Heart right ventricle (tissue), 16 donors: ENCODE data around the gene NCAPH2. TPM values are rescaled to one million over a fixed set of nuclear protein-coding genes. Genes with fewer than 3 reads are reported as not detected.

Experiments
- ATAC-seq, 8 donors: fragments of 200-7000 bp; cut with Tn5 transposase; one replicate each; pipeline ENCODE4 v1.9.1; 2020; ENCODE audit warnings: mild to moderate bottlenecking in 8 of 8, moderate library complexity in 8 of 8, moderate number of reproducible peaks in 1 of 8
- DNase-seq, 2 donors: peaks; one replicate each; pipeline ENCODE4 v3.0.0-alpha.2; 2020
- H3K27ac ChIP-seq, 10 donors: fragments of 200-600 bp; sonication (generic) in 2 of 10; one replicate each; pipeline versions ENCODE4 v1.5.0 to v1.8.0; 2020 to 2022; ENCODE audit warnings: mild to moderate bottlenecking in 3 of 10
- H3K27me3 ChIP-seq, 7 donors: fragments of 200-600 bp; one replicate each; pipeline ENCODE4 v1.8.0; 2021 to 2022; ENCODE audit warnings: mild to moderate bottlenecking in 2 of 7
- H3K36me3 ChIP-seq, 9 donors: fragments of 200-600 bp; sonication (generic) in 1 of 9; one replicate each; pipeline versions ENCODE4 v1.5.0 to v1.8.0; 2020 to 2022; ENCODE audit warnings: mild to moderate bottlenecking in 2 of 9
- H3K4me1 ChIP-seq, 9 donors: fragments of 200-600 bp; sonication (generic) in 1 of 9; one replicate each; pipeline versions ENCODE4 v1.5.0 to v1.8.0; 2020 to 2022; ENCODE audit warnings: mild to moderate bottlenecking in 4 of 9
- H3K4me3 ChIP-seq, 10 donors: fragments of 200-600 bp; sonication (generic) in 2 of 10; one replicate each; pipeline versions ENCODE4 v1.5.0 to v1.8.0; 2020 to 2022; ENCODE audit warnings: mild to moderate bottlenecking in 7 of 10, moderate library complexity in 2 of 10
- H3K9me3 ChIP-seq, 11 donors: fragments of 200-600 bp in 10 of 11; sonication (generic) in 2 of 11; one replicate each; pipeline versions ENCODE4 v1.5.0 to v1.8.0; 2013 to 2022; ENCODE audit warnings: mild to moderate bottlenecking in 2 of 11, control low read depth in 1 of 11, moderate library complexity in 1 of 11
- CTCF ChIP-seq, 9 donors: fragments of 200-600 bp; sonication (generic) in 2 of 9; IDR thresholded peaks; one replicate each; pipeline versions ENCODE4 v1.5.0 to v1.8.0; 2021 to 2022; ENCODE audit warnings: antibody characterized with exemption in 9 of 9, mild to moderate bottlenecking in 5 of 9, moderate library complexity in 1 of 9
- WGBS, 2 donors: extraction: QIAGEN DNeasy Blood & Tissue Kit; methylation state at CpG; one replicate each; pipeline ENCODE4 v1.1.7; 2013; ENCODE audit warnings: inconsistent platforms in 1 of 2; 5-methylcytosine and 5-hydroxymethylcytosine counted together
- intact Hi-C, 10 donors: fragments of 100-400 bp; cut with DNase I; formaldehyde crosslinking; loops; one replicate each; pipeline versions ENCODE4 v1.11.1 to v1.14.2; 2022
- polyA plus RNA-seq, 2 donors: library from polyadenylated mRNA; stranded (reverse); fragments of 200-250 nt; gene quantifications; one replicate each; pipeline ENCODE4 v1.2.3, GENCODE V29; 2013
- total RNA-seq, 10 donors: library from RNA; stranded (reverse); fragmentation: NEBNext Ultra II Directional in 3 of 10; extraction: Animal tissue kit (Norgen Biotek cat#: 25700) in 3 of 10; gene quantifications; one replicate each; pipeline versions ENCODE4 v1.2.1 to v1.2.4, GENCODE V29; 2021 to 2023
- donor health status: Arrhythmogenic right ventricular cardiomyopathy.
- donor health status: ischemic (EF 13 %, LVEDD 7.1; RV severe dilation, severe dysfunction).
- donor health status: healthy with polysubstance abuse.
- donor health status: DM: no; HTN: yes; CAD: no.
- donor health status: DM: no; HTN: no; CAD: no.
- donor health status: ischemic (EF 25% LVEDD 6.9; RV normal size, moderate dysfunction).
- donor health status: ischemic (EF 25% LVEDD 5.7; RV mildly dilated, moderate dysfunction).
- donor health status: healthy.
- donor health status: DM: yes; HTN: yes; CAD: no.
- donor health status: Ischemic cardiomyopathy.
- donor health status: ischemic (EF 35%, LVEDD 5.7; RV mildly dilated, moderate dysfunction).
- donor health status: nonischemic (EF 11% LVEDD 7.7; RV severe dilation, severe dysfunction).
- donor health status: DM: yes; HTN: yes; CAD: no.
- donor health status: PGD.
- donor health status: ischemic (EF 29% LVEDD 5.4; RV normal size, mild dysfunction).
- donor health status: nonischemic (EF 23%, LVEDD 6.1; RV moderate dilation, normal function).

NCAPH2 gene
- total and polyA plus RNA-seq, 12 donors = 21.7 to 54.8 (median 27.8) TPM

DNA sequence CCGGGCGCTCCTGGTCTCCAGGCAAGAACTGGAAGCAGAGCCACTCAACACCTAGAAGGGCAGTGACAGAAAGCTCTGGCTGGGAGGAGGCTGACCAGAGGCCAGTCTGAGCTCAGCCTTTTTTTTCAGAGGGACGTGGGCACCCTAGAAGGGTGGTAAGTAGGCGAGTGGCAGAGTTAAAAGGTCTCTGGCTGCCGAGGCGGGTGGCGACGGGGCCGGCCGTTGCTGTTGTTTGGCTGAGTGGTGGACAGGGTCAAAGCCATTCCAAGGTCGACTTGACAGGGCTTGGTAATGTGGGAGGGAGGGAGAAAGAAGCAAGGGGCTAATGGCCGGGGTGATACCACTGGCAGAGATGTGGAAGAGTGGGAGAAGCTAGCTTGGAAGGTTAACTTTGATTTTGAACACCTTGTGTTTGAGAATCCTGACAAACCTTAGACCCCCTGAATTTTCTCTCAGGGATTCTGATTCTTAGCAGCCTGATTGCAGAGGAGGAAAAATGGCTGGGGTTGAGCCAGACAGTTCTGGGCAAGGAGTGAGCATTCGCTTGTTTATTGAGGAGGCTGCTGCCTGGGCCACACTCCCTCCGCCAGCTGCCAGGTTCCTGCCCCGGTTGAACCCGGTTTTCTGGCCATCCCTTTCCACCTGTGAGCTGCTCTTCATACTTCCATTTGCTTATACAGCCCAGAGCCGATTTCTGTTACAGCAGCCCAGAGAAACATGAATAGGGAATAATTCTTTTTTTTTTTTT, 55.6 kb downstream of the NCAPH2 start:
- Histone ChIP-seq H3K27me3 (no peaks in the 10 kb centered on the region), H3K4me3 (peak overlapping the region; percentile 44 to 87 (median 65)), H3K4me1 (peaks cover 0 to 20% (median 7%) of the 10 kb centered on the region in 9 donors), H3K9me3 (no peaks in the 10 kb centered on the region), H3K27ac (peak overlapping the region; percentile 47 to 91 (median 86)), H3K36me3 (peaks cover 0 to 16% (median 7%) of the 10 kb centered on the region in 9 donors)
- ATAC-seq = peak; percentile 8 to 61 (median 50)
- DNase-seq = no peak
- 22 to 30% methylated on average over 17 of the region's 17 CpGs for WGBS, 2 donors
- intact Hi-C loops = loop anchor here in 2 of 10 donors (2.0 to 5.0 kb wide), 2 partner anchors 19 to 36 kb away; partner anchors contain the start of genes CHKB (in 1 of the 2) and SCO2 (in 1 of the 2)
- TF ChIP-seq CTCF (IDR thresholded peaks at IDR 0.05) = no peak

GRCh38 chr22:50564289-50564688, 56.3 kb downstream of the NCAPH2 start:
- H3K4me3 ChIP-seq = peak overlapping the region in 1 of 10 donors; percentile 87
- peaks cover 0 to 23% (median 10%) of the 10 kb centered on the region in 9 donors for H3K36me3 ChIP-seq
- H3K9me3 ChIP-seq = no peaks in the 10 kb centered on the region
- TF ChIP-seq CTCF (IDR thresholded peaks at IDR 0.05) = no peak
- 85 to 88% methylated on average over 11 of the region's 11 CpGs for WGBS, 2 donors
- DNase-seq (no peak), ATAC-seq (peak in 1 of 8 donors; percentile 7)
- peak overlapping the region in 9 of 10 donors; percentile 80 to 91 (median 87) for H3K27ac ChIP-seq
- intact Hi-C loops = loop anchor here in 1 of 10 donors (5.0 kb wide), 1 partner anchor 37 kb away; the partner anchor contains the start of gene SCO2
- no peaks in the 10 kb centered on the region for H3K27me3 ChIP-seq
- H3K4me1 ChIP-seq = peaks cover 0 to 20% (median 7%) of the 10 kb centered on the region in 9 donors

- ATAC-seq (no peak), DNase-seq (no peak)
- no peak for TF ChIP-seq CTCF (IDR thresholded peaks at IDR 0.05)
- Histone ChIP-seq H3K9me3 (no peaks in the 10 kb centered on the region), H3K27me3 (no peaks in the 10 kb centered on the region), H3K27ac (no peak overlapping the region), H3K36me3 (peaks cover 0 to 58% (median 14%) of the 10 kb centered on the region in 9 donors), H3K4me1 (peaks cover 0 to 26% (median 9%) of the 10 kb centered on the region in 9 donors), H3K4me3 (no peak overlapping the region)
- 89 to 92% methylated on average over 7 of the region's 7 CpGs for WGBS, 2 donors
- intact Hi-C loops = no loop called here
Observed at GRCh38 chr22:50567721-50568252, 59.8 kb downstream of the NCAPH2 start.

- H3K4me1 ChIP-seq = peaks cover 0 to 20% (median 5%) of the 10 kb centered on the region in 9 donors
- DNase-seq = no peak
- H3K27ac ChIP-seq = peak overlapping the region in 2 of 10 donors; percentile 31 to 37
- H3K4me3 ChIP-seq = no peak overlapping the region
- ATAC-seq = peak in 4 of 8 donors; percentile 7 to 31 (median 14)
- WGBS, 2 donors = 72 to 82% methylated on average over 7 of the region's 7 CpGs
- intact Hi-C loops = no loop called here
- H3K36me3 ChIP-seq = peaks cover 0 to 67% (median 14%) of the 10 kb centered on the region in 9 donors
- H3K27me3 ChIP-seq = no peaks in the 10 kb centered on the region
- H3K9me3 ChIP-seq = no peaks in the 10 kb centered on the region
- TF ChIP-seq CTCF (IDR thresholded peaks at IDR 0.05) = no peak
Observed at GRCh38 chr22:50568626-50569025, 60.6 kb downstream of the NCAPH2 start.
